Right renal cortex interstitium (tissue), 3 donors: Measurements from ENCODE around the gene ADORA1. TPM values are rescaled to one million over a fixed set of nuclear protein-coding genes. Genes with fewer than 3 reads are reported as not detected.

Experiments
- DNase-seq, 3 donors: peaks; one replicate each; pipeline ENCODE4 v3.0.0-alpha.2; 2013; ENCODE audit warnings: low read depth in 3 of 3, low spot score in 2 of 3
- polyA plus RNA-seq, 3 donors: library from polyadenylated mRNA; unstranded; fragments of 120-200 nt; gene quantifications; one replicate each; pipeline ENCODE4 v1.2.1, GENCODE V29; 2013; ENCODE audit not compliant: insufficient read length in 3 of 3

ADORA1 gene
- polyA plus RNA-seq, 3 donors, result 5.2 to 8.0 (median 6.4) TPM

DNA sequence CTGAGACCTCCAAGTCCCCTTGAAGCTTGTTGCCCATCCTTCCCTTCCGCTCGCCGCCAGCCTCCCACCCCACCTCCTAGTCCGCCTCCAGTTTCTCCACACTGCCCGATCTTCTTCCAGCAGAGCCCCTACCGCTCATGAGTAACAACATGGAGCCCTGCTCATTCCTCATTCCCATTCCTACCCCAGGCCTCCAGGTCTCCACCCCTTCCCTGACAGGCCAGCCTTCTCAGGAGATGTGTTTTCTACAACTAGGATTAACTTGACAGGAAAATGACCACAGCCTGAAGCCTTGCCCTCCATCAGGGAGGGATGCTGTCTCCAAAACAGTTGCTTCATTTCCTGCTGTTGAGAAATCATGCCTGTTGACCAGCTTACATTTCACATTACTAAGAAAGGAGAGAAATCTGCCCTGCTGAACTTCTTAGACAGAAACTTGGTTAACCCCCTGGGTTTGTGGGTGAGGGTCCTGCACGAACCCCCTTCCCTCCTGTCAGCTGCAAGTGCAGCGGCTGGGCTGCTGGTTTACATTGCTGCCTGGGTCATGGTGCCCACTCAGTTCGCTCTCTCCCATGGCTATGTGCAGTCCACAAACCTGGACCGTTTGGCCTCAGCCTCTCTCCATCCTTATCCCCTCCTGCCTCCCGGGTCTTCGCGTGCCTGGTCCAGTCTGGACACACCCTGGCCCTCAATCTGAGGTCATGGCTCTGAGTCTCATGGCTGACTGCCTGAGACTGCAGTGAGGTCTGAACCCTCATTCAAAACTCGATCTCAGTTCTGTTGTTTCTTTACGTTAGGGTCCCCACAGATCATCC lies 75.1 kb downstream of the ADORA1 start:
- no peak for DNase-seq

DNA sequence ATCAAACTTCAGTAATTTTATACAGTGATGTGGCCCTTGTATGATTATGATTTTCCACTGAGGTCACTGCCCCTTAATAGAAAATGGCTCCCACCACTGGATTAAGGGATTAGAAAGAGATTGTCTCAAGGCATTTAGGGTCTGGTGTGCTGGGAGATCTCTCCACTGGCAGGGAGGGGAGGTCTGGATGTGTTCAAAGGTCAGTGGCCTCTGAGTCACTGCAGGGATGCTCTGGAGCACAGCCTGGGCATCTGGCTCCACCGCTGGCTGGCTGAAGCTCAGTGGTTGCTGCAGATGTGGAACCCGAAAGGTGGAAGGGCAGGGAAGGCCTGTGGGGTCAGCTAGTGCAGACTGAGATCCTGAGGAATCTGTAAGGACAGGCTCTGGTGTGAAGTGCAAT lies 77.2 kb downstream of the ADORA1 start:
- no peak for DNase-seq

DNA sequence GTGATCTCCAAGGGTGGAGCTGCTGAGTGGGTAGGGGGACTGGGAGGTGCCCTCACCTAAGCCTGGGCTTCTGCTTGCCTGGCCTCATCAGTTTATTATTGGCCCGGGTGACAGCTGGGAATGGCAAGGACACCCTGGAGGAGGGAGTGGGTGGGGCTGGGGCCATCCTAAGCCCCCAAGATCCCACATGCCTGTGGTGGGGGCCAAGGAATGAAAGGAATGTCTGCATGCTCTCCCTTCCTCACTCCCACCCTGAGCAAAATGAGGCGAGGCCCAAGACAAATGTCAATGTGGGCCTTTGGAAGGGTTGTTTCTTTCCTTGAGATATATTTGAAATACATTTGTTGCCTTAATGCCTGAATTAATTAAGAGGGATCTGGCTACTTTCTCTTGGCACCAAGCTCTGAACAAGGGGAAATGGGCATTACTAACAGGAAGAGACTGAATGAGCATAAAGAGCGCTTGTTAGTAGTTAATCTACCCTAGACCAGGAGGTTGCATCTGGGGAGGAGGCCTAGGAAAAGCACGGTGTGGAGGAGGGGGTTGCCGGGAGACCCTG lies 78.7 kb downstream of the ADORA1 start:
- no peak for DNase-seq

DNA sequence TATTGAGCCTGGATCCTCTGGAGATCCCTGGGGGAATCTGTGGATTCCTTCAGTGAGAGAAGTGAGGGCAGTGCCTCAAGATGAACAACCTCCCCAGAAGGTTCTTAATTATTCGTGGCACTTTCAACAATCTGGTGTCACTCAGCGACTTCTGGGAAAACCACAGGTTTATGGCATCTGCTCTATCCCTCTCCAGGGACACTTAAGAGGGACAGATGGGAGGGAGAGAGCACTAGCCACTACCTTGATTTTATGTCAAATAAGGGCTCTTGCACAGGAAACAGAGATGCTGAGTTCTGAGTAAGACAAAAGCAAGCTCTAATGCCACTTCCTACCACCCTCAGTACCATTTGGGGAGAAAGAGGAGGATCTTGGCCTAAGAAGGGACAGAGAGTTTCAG lies 80.2 kb downstream of the ADORA1 start:
- no peak for DNase-seq

DNA sequence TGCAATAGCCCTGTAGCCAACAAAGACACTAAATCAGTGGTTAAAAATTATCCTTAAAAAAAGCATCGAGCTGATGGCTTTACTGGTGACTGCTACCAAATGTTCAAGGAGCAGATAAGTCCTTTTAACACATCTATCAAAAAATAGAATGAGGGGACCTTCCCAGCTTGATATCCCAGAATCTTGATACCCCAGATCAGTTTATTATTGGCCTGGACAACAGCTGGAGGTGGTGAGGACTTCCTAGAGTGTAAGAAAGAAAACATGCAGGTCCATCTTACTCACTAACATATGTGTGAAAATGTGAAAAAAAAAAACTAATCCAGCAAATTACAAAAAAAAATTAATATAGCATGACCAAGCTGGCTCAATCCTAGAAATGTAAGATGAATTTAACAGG lies 80.7 kb downstream of the ADORA1 start:
- no peak for DNase-seq

DNA sequence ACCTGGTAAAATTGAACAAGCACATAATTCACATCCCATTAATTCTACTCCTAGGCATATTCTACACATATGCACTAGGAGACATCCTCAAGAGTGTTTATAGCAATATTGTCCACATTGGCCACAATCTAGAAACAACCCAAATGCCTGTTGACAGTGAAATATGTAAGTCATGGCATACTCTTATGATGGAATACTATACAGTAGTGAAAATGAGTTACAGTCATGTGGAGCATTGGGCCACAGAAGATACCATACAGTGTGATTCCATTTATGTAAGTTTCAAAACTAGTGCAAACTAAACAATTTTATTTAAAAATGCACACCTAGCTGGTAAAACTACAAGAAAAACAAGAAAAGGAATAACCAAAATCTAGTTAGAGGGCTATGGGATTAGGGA lies 82.8 kb downstream of the ADORA1 start:
- no peak for DNase-seq

DNA sequence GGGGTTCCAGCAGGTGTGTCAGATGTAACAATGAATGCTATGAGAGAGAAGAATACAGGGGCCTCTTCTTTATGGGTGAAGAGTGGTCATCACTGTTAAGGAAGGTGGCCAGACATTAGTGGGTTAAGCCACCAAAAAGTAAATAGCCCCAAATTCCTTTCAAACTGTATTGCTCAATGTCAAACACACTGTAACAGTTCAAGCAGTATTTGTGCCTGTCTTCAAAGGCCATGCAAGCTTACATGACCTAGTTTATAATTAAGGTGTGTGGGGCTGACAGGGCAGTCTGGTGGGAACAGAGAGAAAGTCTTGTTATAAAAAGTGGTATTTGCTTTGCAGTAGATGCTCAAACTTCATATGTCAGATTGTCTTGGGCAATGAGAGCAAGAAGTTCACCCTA lies 83.5 kb downstream of the ADORA1 start:
- DNase-seq, result no peak

DNA sequence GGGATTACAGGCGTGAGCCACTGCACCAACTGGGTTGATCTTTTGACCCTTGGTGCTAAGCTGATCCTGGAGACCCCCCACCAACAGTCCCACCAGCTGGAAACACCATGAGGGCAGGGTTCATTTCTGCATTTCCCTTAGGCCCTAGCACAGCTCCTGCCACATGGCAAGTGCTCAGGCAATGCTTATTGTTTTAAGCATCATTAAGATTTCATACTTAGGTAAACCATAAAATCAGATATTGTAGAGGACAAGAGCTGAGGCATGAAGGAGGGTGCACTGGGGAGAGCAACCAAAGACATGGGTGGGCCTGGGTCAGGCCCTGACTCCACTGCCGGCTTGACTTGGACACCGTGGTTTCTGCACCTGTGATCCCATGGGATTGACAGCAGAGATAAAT lies 84.3 kb downstream of the ADORA1 start:
- DNase-seq, result no peak

DNA sequence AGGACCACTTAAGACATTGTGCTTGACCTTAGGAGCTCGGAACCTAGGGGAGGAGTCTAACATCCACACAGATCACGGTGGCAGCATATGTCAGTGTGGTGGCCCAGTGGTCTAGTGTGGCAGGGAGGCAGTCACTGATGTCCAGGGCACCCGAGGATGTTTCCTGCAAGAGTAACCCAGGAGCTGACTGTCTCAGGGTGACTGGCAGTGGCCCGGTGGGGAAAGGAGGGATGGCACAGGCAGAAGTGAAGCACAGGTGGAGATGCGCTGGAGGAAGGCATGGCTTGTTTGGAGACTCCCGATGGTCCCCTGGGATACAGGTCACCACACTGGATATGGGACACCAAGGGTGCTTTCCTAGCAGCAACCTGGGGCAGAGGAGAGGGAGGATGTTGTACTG lies 85.6 kb downstream of the ADORA1 start:
- no peak for DNase-seq

DNA sequence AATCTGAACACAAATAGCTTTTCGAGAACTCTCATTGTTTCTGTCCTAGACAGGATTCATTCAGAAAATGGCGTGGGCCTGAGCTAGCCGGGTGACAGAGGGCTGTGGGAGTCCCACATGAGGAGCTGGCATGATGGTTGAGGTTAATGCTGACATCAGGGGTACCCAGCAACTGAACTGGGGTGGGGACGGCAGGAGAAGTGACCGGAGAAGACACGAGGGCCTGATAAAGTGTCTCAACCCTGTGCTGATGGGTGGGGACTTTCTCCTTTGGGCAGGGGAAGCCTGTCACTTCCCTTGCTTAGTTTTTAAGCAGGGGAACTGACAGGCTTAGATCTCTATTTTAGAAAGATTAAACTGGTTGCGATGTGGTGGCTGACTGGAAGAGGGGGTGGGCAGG lies 87.3 kb downstream of the ADORA1 start:
- DNase-seq, result no peak

DNA sequence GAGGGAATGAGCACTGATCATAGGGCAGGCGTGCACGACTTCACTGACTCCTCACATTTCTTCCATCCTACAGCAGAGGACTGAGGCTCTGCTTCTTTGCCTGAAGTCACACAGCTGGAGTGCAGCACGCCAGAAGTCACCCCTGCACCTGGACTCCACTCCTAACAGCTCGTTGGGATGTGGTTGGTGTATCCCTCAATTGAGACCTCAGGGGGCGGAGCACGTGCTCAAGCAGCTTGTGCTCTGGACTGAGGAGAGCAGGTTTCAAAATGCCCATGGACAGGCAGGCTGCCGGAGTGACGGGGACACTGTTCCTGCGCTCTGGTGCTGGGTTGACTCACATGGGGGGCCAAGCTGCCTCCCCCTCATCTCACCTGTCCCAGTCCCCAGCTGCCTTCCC lies 88.0 kb downstream of the ADORA1 start:
- no peak for DNase-seq

DNA sequence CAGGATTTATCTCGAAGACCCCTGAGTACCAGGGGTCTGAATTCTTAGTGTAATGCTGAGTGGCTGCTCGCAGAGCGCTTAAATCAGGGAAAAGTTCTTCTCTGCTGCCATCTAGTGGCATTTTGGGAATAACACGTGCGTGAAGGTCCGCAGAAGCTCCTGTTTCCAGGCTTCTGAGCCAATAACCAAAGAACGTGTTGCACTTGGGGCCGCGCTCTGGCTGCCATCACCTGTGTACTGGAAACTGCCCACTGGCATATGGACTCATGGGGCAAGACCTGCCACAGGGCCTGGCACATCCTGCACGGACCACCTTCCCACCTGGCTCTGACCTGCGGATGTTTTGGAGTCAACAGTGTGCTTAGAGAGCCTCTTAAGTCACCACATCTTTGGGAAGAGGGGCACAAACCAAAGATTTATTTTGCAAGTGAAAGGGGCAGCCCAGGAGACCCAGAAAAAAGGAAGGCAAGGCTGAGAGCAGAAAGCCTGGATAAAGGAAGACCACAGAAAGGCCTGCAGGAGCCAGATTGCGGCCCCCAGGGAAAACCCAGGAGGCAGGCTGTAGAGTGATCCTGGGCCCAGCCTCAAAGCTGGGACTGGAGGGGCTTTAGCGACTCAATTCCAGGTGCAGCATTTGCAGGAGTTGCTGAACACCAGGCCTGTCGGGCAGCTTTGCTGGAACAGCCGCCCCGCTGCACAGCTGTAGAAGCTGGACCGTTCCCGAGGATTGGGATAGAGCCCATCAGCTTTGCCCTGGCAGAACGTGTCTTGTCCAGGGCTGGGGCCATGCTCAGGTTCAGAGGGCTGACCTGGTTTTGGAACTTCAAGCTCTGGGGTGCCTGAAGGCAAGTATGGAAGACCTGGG lies 89.0 kb downstream of the ADORA1 start:
- peak; percentile 64 to 75 (median 73) for DNase-seq

Other genes with a start within 250 kb of the ADORA1 start
- gene RABIF, start 238.6 kb upstream of the ADORA1 start, polyA plus RNA-seq, result 10 to 100 TPM; 11.3 to 12.3 (median 11.4) TPM
- gene KLHL12, start 200.5 kb upstream of the ADORA1 start, polyA plus RNA-seq, result 10 to 100 TPM; 41.0 to 50.3 (median 44.5) TPM
- gene ADIPOR1, start 169.4 kb upstream of the ADORA1 start, polyA plus RNA-seq, result 10 to 100 TPM; 80.7 to 86.3 (median 85.3) TPM
- 10 to 100 TPM; 45.7 to 50.3 (median 48.6) TPM for gene CYB5R1, start 160.5 kb upstream of the ADORA1 start, polyA plus RNA-seq
- 10 to 100 TPM; 79.8 to 82.3 (median 82.1) TPM for gene TMEM183A, start 120.4 kb upstream of the ADORA1 start, polyA plus RNA-seq
- gene PPFIA4, start 101.2 kb upstream of the ADORA1 start, polyA plus RNA-seq, result 1 to 10 TPM; 5.8 to 6.7 (median 6.6) TPM
- under 1 TPM in 2 of 3 donors, not detected in 1; 0.14 TPM for gene MYOG, start 41.7 kb upstream of the ADORA1 start, polyA plus RNA-seq
- under 1 TPM; 0.08 to 0.32 (median 0.31) TPM for gene MYBPH, start 48.1 kb downstream of the ADORA1 start, polyA plus RNA-seq
- gene CHI3L1, start 59.0 kb downstream of the ADORA1 start, polyA plus RNA-seq, result 10 to 100 TPM; 10.4 to 12.9 (median 11.9) TPM
- under 1 TPM; 0.11 to 0.21 (median 0.15) TPM for gene CHIT1, start 101.9 kb downstream of the ADORA1 start, polyA plus RNA-seq
- 100 to 1,000 TPM; 110 to 178 (median 141) TPM for gene BTG2, start 177.8 kb downstream of the ADORA1 start, polyA plus RNA-seq
- gene FMOD, start 223.4 kb downstream of the ADORA1 start, polyA plus RNA-seq, result 10 to 100 TPM; 42.4 to 56.6 (median 51.5) TPM